LNCaP clone FGC (cell line): ENCODE data around the gene TGM6.

Experiments used
- DNase-seq: peaks from one replicate; pipeline ENCODE4 v3.0.0-alpha.2; 2011; ENCODE audit warnings: low read depth
- H3K4me3 ChIP-seq: 2 replicates; pipeline ENCODE4 v1.5.1; 2011; ENCODE audit warnings: mild to moderate bottlenecking, low read depth, low read length, control low read depth
- TF ChIP-seq, protein P1 (sequence below): IDR thresholded peaks from 2 replicates; pipeline ENCODE4 v1.5.1; 2012; ENCODE audit warnings: mild to moderate bottlenecking; ENCODE audit not compliant: control insufficient read depth, insufficient read depth; ENCODE audit errors: extremely low read depth

Gene TGM6

DNA sequence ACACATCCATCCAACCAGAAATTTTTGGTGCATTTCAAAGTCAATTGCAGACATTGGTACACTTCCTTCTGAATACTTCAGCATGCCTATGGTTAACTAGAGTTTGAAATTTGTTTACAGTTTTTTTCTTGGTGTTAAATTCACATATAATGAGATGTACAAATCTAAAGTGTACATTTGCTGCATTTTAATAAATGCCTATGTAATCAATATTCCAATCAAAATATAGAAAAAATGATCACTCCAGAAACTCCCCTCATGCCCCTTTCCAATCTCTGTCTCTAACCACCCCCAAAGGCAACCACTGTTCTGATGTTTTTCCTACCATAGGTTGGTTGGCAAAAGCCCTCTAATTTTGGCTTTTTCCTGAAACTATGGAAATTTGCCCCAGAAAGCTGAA lies 7.6 kb upstream of the TGM6 start:
- TF ChIP-seq, protein P1, sequence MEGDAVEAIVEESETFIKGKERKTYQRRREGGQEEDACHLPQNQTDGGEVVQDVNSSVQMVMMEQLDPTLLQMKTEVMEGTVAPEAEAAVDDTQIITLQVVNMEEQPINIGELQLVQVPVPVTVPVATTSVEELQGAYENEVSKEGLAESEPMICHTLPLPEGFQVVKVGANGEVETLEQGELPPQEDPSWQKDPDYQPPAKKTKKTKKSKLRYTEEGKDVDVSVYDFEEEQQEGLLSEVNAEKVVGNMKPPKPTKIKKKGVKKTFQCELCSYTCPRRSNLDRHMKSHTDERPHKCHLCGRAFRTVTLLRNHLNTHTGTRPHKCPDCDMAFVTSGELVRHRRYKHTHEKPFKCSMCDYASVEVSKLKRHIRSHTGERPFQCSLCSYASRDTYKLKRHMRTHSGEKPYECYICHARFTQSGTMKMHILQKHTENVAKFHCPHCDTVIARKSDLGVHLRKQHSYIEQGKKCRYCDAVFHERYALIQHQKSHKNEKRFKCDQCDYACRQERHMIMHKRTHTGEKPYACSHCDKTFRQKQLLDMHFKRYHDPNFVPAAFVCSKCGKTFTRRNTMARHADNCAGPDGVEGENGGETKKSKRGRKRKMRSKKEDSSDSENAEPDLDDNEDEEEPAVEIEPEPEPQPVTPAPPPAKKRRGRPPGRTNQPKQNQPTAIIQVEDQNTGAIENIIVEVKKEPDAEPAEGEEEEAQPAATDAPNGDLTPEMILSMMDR = no peak
- H3K4me3 ChIP-seq = no peak overlapping the region
- DNase-seq = no peak

- no peak for DNase-seq
- TF ChIP-seq, protein P1 = no peak
- no peak overlapping the region for H3K4me3 ChIP-seq
Measured at GRCh38 chr20:2374346-2375125, 6.2 kb upstream of the TGM6 start.

DNA sequence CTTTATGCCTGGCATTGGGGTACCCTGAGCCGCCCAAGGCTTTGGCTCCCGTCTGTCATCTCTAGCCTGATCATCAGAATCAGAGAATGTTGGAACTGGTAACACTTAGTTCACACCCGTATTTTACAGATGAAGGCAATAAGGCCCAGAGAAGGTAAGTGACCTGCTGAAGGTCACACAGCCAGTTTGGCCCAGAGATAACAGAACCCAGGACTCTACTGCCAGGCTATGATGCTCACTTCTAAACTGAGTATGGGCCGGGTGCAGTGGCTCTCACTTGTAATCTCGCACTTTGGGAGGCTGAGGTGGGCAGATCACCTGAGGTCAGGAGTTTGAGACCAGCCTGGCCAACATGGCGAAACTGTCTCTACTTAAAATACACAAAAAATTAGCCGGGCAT lies 1.8 kb upstream of the TGM6 start:
- no peak for DNase-seq
- H3K4me3 ChIP-seq = no peak overlapping the region
- TF ChIP-seq, protein P1 = no peak

GRCh38 chr20:2379511-2380229 lies 1.0 kb upstream of the TGM6 start:
- no peak for DNase-seq
- TF ChIP-seq, protein P1 = no peak
- H3K4me3 ChIP-seq = no peak overlapping the region

GRCh38 chr20:2381303-2381702 lies 602 bp downstream of the TGM6 start:
- TF ChIP-seq, protein P1 = no peak
- no peak overlapping the region for H3K4me3 ChIP-seq
- DNase-seq = no peak

DNA sequence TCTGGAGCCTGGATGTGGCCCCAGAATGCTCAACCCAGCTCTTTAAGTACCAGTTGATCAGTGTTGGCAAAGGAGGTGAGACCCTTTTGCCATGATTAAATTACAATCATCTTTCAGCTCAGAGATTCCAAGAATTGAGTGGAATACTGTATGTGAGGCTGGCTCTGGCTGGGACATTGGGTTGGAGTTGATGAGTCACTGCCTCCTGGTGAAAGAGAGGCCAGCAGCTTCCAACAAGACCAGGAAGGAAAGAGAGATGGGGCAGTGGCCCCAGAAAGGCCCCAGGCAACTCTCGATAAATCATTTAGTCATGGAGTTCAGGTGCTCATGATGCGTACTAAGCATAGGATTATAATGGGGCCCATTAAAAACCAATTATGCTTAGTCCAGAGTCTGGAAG lies 2.1 kb downstream of the TGM6 start:
- TF ChIP-seq, protein P1 = no peak
- H3K4me3 ChIP-seq = no peak overlapping the region
- no peak for DNase-seq

- H3K4me3 ChIP-seq = no peak overlapping the region
- TF ChIP-seq, protein P1 = no peak
- no peak for DNase-seq
Measured at GRCh38 chr20:2385026-2385425, 4.3 kb downstream of the TGM6 start.
